Measurements from ENCODE around the gene EDAR.

Gene EDAR

DNA sequence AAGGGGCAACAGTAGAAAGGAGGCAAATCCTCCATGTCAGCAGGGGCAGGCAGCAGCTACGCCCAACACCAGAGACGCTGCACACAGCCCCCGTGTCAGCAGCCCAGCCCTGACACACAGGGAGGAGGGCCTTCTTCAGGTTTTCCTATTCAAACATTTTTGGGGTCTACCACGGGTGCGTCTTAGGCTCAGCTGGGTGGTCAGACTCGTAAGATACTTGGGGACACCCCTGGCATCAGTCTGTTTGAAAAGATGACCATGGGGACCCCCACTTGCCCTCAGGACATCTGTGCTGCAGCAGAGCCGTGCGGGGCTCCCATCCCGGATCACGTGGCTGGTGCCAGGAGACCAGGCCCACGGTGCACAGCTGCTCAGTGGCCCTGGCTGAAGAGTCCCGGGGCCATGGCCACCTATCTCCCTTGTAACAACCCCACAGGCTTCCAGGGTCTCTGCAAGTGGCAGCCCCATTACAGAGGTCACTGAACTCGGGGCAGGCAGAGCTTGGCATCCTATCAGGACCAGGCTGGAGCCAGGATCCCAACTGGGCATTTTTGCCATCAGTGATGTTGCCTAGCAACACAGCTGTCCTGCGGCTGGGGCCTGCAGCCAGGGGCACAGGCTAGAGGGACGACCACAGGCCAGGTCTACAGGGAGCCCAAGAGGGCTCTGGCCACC is 82.5 kb downstream of the EDAR start:
- no peak for DNase-seq

DNA sequence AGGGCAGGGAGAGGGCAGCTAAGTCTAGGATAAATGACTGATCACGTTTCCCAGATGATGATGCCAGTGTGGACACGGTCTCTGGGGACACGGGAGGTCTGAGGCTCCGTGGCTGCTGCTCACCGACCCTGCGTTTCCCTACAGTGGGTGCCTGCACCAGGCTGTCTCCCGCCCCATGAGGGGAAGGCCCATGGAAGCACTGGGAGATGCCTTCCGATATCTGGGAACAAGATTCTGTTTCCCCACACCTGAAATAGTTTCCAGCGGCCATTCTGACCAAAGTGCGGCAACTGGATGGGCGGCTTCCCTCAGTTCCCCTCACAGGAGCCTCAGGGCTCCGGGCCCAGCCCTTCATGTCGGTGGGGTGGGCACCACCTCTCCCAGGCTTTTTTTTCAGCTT is 83.1 kb downstream of the EDAR start:
- no peak for DNase-seq

DNA sequence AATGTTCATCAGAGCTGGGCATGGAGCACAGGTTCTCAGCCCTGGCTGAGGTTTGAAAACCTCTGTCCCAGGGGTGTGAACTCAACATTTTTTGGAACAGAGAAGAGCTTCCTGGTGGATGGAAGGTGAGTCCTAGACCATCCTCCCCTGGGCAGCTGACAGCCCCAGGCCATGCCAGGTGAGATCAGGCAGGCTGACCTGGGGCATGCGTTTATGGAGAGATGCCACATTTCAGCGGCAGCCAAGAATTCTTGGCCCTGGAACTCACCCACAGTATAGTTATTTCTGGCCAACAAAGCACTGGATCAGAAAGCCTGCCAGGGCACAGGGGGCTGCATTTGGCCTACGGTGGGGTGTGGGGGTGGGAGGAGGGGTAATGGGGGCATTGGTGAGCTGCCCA is 83.8 kb downstream of the EDAR start:
- no peak for DNase-seq

DNA sequence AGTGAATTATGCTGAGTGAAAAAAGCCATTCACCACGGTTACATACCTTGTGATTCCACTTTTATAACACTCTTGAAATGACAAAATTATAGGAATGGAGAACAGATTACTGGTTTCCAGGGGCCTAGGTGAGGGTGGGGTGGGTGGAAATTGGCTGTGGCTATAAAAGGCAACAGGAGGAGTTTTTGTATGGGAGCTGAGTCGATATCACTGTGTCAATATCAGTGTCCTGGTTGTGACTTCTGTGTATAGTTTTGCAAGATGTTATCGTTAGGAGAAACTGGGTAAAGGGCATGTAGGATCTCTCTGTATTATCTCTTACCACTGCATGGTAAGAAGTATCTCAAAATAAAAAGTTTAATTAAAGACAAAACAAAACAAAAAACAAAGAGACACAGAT is 84.3 kb downstream of the EDAR start:
- DNase-seq: no peak

DNA sequence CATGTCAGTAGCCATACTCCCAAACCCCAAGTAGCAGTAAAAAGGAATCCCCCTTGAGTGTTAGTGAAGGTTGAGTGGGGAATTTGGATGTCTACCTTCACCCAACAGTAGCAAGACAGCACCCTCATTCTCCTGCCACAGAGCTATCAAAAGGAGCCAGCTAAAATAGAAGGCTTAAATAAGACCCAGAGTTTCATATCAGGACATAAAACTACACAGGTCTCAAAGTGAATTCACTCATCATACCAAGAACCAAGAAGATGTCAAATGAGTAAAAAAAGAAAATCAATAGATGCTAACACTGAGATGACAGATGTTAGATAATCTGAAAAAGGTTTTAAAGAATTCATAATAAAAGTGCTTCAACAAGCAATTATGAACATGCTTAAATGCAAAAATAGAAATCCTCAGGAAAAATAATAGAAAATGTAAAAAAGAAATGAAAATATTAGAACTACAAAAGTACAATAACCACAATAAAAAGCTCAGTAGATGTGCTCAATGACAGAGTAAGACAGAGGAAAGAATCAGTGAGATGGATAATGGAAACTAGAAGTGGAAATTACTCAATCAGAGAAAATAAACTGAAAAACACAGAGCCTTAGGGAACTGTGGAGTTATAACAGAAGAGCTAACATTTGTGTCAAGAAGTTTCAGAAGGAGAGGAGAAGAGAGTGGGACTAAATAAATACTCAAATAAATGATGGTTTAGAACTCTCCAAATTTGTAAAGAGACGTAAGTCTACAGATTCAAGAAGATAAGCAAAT is 90.5 kb downstream of the EDAR start:
- no peak for DNase-seq

DNA sequence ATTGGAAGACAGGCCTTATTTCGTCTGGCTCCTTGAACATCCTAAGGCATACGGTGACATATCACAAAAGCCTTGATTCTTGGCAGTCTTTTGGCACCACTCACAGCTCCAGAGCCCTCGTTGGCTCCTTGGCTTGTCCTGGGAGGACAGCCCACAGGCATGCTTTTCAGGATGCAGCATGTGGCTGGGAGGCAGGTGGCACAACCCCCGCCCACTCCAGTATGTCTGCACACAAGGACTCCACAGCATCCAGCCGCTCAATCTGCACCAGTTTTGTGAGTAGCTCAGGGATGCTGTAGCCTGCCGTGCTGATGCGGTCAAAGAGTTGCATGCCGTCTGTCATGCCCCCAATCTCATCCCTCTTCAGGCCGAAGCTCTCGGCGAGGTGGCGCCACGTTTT is 92.3 kb downstream of the EDAR start:
- no peak for DNase-seq

DNA sequence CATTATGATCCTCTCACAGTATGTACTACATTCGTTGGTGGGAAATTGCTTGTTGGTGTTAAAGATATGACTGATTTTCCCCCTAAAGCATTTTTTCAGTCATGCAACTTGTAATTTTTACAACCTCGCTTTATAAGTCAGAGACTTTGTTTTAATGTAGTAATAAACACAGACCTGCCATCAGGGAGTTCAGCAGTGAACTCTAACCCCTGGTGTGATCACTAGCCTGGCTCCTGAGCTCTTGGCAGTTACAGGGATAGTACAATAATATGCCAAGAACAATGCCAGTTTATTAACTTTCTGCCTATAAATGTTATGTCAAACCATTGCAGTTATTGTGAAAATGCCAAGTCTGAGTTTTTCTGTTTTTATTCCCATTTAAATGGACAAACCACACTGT is 93.8 kb downstream of the EDAR start:
- DNase-seq: no peak

DNA sequence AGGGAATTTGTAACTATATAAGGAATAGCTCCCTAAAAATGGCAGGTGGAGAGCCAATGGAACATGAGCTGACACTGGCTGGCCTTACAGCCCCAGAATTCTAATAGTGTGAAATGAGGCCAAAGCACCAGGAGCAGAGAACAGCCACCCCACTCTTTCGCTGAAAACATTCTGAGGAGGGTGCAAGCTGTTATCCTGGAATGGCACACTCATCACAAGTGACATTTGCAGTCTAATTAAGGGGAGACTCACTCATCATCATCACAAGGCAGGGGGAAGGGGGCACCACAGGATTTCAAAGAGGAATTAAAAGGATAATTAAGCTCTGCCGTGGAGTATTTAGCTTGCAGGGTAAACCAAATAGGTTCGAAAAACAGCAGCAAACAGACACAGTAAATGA is 94.3 kb downstream of the EDAR start:
- no peak for DNase-seq

DNA sequence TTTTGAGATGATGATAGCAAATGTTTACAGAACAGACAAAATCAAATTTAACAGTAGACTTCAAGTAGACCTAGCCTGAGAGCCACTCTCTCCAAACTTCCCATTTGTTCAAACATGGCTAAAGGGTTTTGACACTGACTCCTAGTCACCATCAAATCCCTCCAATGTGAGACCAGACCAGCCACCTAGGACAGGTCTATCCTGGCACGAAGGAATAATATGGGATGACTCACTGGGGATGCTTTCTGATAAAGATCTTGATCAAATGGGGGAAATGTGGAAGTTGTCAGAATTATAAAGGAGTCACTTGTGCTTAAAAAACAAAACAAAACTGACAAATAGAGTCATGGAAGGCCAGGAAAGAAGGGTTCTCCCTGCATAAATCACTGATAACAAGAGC is 95.7 kb downstream of the EDAR start:
- DNase-seq: no peak

DNA sequence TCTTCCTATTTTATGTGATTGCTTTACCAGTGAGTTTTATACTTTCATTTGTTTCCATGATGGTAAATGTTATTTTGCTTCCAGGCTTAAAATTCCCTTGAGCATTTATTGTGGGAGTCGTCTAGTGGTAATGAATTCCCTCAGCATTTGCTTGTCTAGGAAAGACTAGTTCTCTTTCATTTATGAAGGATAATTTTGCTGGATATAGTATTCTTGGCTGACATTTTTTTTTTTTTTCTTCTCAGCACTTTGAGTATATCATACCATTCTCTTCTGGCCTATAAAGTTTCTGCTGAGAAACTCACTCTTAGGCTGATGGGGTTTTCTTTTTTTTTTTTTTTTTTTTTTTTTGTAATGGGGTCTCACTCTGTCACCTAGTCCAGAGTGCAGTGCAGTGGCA is 99.1 kb downstream of the EDAR start:
- no peak for DNase-seq

DNA sequence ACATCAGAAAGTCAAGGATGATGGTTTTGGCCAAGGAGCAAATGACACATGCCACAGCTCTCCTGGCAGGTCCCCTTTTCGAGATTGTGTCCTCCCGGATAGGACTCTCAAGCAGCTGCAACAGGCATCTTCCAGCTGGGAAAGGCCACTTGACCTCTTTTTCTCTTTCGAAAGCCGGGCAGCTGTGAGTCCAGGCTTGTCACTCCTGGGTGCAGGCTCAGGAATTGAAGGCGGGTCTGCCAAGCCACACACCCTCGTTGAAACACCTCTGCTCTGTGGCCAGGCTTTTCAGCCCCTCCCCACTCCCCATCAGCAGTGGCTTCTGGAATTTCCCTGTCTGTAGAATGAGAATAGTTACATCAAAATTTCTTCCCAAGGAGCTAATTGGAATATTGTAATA is 104.4 kb downstream of the EDAR start:
- no peak for DNase-seq

DNA sequence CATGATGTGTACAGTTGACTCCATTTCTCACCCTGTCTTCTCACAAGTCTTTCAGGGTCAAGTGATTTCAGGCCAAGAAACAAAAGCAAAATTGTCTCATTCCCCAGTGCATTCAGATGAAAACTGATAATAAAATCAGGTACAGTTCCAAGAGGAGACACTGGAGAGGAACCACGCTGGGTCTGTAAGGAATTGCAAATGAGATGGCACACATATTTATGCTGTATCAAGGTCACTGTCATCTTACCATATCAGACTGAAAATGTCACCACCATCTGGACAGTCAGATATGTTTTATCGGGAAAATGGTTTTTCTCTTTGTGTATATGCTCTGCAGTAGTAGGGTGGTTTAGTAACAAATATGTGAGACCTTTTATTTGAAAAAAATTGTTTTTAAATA is 110.7 kb downstream of the EDAR start:
- DNase-seq: no peak

DNA sequence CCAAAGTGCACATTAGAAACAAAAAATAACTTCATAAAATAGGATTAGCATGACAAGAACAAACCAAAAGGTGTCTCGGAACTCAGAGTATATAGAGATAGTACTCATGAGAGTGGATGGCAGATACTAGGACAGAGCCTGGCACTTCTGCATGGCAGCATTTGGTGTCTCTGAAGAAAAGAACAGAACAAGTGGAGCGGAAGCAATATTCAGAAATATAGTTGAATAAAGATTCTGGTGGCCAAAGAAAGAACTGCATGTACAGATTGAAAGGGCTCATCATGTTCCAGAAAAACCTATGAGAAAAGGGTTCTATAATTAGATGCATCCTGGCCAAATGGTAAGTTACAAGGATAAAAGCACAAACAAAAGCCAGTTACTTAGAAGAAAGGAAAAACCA is 111.5 kb downstream of the EDAR start:
- DNase-seq: no peak

DNA sequence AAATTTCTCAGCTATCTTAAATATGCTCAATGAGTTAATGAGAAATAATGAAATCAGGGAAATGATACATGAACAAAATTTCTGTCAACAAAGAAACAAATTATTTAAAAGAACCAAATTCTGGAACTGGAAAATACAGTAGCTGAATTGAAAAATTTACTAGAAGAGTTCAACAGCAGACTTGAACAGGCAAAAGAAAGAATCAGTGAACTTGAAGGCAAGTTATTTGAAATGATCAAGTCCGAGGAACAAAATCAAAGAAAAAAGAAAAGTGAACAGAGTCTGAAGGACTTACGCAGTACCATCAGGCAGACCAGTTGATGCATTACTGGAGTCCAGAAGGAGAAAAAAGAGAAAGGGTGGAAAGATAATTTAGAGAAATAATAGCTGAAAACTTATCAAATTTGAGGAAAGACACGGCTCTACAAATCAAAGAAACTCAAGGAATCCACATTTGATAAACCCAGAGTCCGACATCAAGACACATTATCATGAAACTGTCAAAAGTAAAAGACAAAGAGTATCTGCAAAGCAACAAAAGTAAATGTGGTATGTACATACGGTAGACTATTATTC is 118.9 kb downstream of the EDAR start:
- DNase-seq: no peak

DNA sequence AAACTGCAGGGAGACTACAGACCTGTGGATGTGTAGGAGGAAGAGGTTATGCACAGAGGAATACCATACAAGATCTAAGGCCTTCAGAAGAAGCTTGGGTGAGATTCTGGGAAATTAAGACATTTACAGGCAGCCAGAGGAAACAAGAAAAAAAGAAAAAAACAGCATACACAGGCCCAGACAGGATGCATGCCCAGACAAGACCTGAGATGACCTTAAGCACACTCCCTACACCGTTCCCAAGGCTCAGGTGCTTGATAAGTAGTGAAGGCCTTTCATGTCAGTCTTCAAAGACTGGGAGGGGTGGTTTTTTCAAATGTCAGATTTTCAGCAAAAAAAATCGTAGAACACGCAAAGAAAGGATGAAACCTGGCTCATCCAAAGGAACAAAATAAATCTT is 119.5 kb downstream of the EDAR start:
- no peak for DNase-seq

DNA sequence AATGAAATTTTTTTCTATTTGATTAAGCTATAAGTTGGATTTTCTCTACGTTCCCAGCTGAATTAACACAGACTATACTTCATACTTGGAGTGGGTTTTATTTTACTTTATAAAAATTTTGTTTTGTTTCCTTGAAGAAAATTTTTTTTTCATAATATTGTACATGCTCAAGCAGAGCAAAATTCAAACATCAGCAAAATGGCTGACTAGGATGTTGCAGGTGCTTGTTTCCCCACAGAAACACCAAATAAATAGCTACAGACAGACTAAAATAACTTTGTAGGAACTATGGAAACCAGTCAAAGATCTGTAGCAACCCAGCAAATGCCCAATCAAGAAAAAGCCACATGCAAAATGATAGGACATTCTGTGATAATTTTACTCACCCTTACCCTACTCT is 120.1 kb downstream of the EDAR start:
- no peak for DNase-seq

DNA sequence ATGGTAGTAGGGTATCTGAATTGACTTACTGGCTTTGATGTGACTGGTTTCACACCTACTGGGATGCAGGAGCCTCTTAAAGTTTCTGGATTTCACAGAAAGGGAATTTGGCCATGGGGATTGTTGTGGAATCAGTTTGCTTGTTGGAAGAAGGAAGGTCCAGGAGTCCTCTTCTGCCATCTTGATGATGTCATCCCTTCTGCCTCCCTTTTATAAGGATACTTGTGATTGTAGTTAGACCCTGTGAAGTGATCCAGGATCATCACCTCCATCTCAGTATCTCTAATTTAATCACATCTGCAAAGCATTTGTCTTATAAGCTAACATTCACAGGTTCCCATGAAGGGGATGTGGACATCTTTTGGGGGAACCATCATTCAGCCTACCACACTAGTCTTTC is 123.0 kb downstream of the EDAR start:
- DNase-seq: no peak

DNA sequence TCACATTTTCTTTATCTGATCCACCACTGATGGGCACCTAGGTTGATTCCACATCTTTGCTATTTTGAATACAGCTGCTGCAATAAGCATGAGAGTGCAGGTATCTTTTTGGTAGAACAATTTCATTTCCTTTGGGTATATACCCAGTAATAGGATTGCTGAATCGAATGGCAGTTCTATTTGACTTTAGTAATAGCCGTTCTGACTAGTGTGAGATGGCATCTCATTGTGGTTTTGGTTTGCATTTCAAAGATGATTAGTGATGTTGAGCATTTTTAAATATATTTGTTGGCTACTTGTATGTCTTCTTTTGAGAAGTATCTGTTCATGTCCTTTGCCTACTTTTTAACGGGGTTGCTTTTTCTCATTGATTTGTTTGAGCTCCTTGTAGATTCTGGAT is 130.1 kb downstream of the EDAR start:
- no peak for DNase-seq

DNA sequence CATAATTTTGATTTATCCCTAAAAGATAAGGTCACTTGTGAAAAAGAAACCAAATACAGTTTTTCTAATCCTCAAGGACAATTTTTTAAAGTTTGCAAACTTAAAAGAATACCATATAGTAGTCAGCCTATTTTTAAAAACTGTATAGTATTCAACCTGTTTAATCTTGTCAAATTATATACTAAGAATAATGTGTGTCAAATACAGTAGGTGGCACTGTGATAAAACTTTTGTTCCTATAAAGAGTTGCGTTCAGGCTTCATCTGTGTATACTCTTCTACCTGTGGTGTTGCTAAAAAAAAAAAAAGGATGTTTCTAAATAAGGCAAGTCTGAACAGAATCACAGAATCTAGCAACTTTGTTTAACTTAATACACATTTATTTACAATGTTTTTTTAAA is 133.8 kb downstream of the EDAR start:
- DNase-seq: no peak

DNA sequence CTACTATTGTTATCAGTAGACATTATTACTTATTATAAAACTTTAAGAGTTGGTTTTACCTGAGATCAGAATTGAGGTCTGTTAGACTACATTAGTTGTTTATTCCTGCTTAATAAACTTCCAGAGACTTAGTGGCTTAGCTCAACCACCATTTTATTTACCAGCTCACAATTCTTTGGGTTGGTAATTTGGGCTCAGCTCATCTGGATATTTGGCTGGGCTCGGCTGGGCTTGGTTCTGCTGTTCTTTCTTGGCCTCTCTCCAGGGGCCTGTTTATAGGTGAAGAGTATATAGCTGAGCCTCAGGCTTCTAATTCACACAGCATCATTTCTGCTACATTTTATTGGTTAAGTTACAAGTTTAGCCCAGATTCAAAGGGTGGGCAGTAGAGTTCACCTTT is 134.5 kb downstream of the EDAR start:
- no peak for DNase-seq

DNA sequence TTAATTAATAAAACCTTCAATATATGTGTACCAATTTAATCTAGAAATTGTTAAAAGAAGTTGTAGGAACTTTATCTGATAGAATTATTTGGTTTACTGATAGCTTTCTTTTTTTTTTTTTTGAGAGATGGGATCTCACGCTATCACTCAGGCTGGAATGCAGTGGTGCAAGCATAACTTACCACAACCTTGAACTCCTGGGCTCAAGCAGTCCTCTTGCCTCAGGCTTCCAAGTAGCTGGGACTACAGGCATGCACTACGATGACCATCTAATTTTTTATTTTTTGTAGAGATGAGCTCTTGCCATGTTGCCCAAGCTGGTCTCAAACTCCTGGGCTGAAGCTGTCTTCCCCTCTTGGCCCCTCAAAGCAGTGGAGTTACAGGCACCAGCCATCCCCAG is 135.6 kb downstream of the EDAR start:
- no peak for DNase-seq

DNA sequence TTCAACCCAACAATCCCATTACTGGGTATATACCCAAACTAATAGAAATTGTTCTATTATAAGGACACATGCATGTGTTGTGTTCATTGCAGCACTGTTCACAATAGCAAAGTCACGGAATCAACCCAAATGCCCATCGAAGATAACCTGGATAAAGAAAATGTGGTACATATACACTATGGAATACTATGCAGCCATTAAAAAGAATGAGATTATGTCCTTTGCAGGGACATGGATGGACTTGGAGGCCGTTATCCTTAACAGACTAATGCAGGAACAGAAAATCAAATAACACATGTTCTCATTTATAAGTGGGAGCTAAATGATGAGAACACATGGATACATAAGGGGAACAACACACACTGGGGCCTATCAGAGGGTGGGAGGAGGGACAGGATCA is 136.6 kb downstream of the EDAR start:
- no peak for DNase-seq

DNA sequence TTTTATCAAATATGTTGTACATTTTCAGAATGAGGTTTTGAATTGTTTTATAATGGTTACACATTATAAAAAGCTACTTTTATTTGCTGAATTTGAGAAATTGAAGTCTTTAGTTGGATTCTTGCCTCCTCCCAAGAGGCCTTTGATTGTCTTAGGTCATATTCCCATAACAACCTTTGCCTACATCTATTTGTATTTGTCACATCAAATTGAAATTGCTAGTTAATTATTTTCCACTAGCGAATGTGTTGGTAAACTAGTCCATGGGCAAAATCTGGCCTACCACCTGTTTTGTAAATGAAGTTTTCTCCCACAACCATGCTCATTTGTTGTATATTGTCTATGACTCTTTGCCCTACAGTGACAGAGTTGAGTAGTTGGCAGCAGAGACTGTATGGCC is 142.0 kb downstream of the EDAR start:
- DNase-seq: no peak

DNA sequence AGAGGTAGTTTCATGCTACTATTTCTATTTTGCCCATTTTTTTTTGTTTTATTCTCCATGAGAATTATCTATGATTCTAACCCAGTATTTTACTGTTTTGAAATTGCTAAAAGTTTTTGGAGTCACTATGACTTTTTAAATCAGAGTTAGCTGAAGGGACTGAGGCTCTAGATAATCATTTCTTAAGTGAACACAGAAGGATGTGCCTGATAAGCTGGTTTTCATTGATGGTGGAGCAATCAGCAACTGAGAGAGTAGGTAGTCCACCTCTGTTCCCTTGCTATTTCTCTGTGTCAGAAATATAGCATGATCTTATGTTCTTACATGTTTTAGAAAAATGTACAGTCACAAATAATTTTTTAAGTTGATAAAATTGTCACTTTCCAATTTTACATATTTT is 143.1 kb downstream of the EDAR start:
- no peak for DNase-seq
